GOT3 (cell line): ENCODE data around the gene MIS12.

ENCODE experiments used
- DNase-seq: peaks from one replicate; lab custom pipeline; 2025; ENCODE audit warnings: mixed read lengths; lab: John Stamatoyannopoulos, UW

MIS12 gene

GRCh38 chr17:5535436-5535835, 49.1 kb downstream of the MIS12 start:
- no peak for DNase-seq

- no peak for DNase-seq
Observed at GRCh38 chr17:5536866-5537650, 50.7 kb downstream of the MIS12 start.

GRCh38 chr17:5539286-5539685, 52.9 kb downstream of the MIS12 start:
- no peak for DNase-seq

GRCh38 chr17:5540321-5540720, 54.0 kb downstream of the MIS12 start:
- no peak for DNase-seq
